ENCODE measurements around the gene PACSIN2. TPM values are rescaled to one million over a fixed set of nuclear protein-coding genes. Genes with fewer than 3 reads are reported as not detected.

Gene PACSIN2
- total and polyA plus RNA-seq, 2 experiments from 2014 or later, result 23.5 to 57.3 TPM

DNA sequence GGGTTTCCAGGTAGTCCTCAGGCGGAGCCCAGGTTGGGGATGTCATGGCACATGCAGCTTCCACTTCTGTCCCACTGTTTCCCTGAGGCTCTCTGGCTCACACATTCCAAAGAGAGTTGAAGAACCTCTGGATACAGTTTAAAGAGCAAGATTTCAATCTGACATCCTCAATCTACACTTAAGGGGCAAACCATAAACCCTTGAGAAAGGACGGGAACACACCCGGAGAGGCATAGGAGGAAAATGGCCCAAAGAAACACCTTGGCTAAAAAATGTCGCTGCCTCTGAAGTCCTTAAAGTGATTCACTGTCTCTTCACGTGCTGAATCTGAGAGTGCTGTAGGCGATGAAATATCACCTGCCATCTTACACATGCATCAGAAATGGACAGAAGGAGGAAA lies 87.0 kb downstream of the PACSIN2 start:
- Mint-ChIP-seq H3K36me3 (ENCODE audit: low read depth) (no peaks in the 10 kb centered on the region), H3K27me3 (ENCODE audit: insufficient read depth, low read depth, poor library complexity) (peaks cover 9% of the 10 kb centered on the region), H3K27ac (no peak overlapping the region), H3K9me3 (no peaks in the 10 kb centered on the region; the same call in 2 of the 3 replicates), H3K4me3 (no peak overlapping the region), H3K4me1 (peaks cover 29% of the 10 kb centered on the region)
- Histone ChIP-seq H3K27ac (ENCODE audit: low read depth) (no peak overlapping the region), H3F3A (replicated peaks; ENCODE audit: low read depth) (no peaks in the 10 kb centered on the region), H3K4me3 (no peak overlapping the region), H3K9me2 (ENCODE audit: insufficient read depth) (no peaks in the 10 kb centered on the region), H4K20me1 (replicated peaks; ENCODE audit: insufficient read depth) (peaks cover 47% of the 10 kb centered on the region), H3K36me3 (ENCODE audit: insufficient read depth) (no peaks in the 10 kb centered on the region), H2AFZ (no peak overlapping the region), H3K4me2 (no peak overlapping the region), H3K27me3 (ENCODE audit: insufficient read depth) (no peaks in the 10 kb centered on the region), H3K4me1 (ENCODE audit: insufficient read depth) (peaks cover 8% of the 10 kb centered on the region; the same call in 1 of the 2 replicates), H3K79me2 (replicated peaks; ENCODE audit: insufficient read depth) (peaks cover 99% of the 10 kb centered on the region)
- no peak for ATAC-seq
- TF ChIP-seq STAT1 (IDR thresholded peaks at IDR 0.05; ENCODE audit: unreplicated experiment), result no peak
- TF ChIP-seq JUNB (IDR thresholded peaks at IDR 0.05; ENCODE audit: unreplicated experiment), result no peak
- no peak for TF ChIP-seq ZNF331 (CRISPR knock-in tag; IDR thresholded peaks at IDR 0.05; ENCODE audit: low read depth)
- TF ChIP-seq REST (IDR thresholded peaks at IDR 0.05; ENCODE audit: unreplicated experiment), result no peak
- TF ChIP-seq ETS1 (IDR thresholded peaks at IDR 0.05), result no peak
- no peak for TF ChIP-seq EZH2 (IDR thresholded peaks at IDR 0.05; ENCODE audit: low read depth, unreplicated experiment)
- TF ChIP-seq ZNF462 (CRISPR knock-in tag; IDR thresholded peaks at IDR 0.05), result no peak
- no peak for TF ChIP-seq ZNF114 (CRISPR knock-in tag; IDR thresholded peaks at IDR 0.05)
- DNase-seq (ENCODE audit: low spot score), result no peak

All from GM23338 (cell line).